T1000 (cell line): Measurements from ENCODE around the gene NRIP3.
"Not testable (repeated sequence)": the region's sequence is repeated elsewhere in the genome, so short reads cannot be mapped to it uniquely, and the experiment has no call there.

Source experiments
- DNase-seq: peaks from one replicate; lab custom pipeline; 2025; ENCODE audit warnings: mixed read lengths; lab: John Stamatoyannopoulos, UW

Gene NRIP3

DNA sequence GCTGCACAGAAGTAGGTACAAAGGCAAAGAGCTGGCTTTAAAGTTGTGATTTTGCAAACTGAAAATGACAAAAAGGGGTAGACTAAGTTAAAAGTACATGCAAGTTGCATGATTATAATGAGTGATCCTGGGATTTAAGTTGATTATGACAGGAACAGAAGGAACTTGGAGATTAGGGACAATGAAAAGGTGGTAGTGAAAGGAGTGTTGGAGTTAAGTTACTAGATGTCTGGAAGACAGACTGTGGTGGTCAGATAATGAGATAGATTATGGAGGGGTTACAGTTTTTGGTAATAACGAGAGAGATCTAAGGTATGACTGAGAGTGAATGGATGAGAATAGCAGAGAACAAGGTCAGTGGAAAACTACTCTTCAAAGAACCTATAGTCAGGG is 31.9 kb downstream of the NRIP3 start:
- DNase-seq = no peak

DNA sequence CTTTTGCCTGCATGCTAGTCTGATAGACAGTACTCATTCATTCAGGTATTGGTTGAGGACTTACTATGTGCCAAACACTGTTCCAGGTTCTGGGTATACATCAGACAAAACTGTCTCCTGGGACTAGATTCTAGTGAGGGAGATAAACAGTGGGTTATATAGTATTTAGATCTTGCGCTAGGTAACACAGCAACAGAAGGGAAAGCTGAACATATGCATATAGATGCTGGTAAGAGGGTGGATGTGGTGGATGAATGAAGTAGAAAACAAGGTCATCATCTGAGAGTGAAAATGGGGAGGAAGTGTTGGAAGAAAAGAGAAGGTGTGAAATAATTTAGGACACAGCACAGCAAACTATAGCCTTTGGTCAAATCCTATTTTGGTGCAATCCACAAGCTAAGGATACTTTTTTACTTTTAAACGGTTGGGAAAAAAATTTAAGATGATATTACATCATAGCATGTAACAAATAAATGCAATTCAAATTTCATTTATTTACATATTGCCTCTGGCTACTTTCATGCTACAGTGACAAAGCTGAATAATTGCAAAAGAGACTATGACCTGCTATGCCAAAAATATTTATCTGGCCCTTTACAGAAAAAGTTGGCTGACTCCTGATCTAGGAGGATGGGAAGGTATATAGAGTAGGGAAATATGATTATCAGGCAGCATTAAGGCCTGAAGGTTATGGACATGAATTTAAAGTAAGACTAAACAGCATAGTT is 32.4 kb downstream of the NRIP3 start:
- no peak for DNase-seq

DNA sequence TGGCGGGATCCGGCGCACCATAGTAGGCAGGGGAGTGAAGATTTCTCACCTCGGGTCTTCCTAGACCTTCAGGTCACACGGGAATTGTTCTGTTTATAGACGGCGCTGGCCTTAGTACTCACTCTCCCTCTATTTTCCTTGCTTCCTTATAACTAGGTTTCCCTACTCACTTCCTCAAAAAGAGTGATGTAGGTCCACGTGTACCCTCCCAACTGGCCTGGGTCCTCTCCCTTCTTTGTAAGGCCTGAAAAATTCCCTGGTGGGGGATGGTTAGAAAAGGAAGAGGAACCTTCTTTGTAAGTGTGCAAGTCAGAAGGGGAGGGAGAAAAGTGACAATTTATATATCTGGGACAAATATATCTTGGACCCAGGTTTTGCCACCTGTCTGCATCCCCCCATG is 36.6 kb downstream of the NRIP3 start:
- DNase-seq = no peak

DNA sequence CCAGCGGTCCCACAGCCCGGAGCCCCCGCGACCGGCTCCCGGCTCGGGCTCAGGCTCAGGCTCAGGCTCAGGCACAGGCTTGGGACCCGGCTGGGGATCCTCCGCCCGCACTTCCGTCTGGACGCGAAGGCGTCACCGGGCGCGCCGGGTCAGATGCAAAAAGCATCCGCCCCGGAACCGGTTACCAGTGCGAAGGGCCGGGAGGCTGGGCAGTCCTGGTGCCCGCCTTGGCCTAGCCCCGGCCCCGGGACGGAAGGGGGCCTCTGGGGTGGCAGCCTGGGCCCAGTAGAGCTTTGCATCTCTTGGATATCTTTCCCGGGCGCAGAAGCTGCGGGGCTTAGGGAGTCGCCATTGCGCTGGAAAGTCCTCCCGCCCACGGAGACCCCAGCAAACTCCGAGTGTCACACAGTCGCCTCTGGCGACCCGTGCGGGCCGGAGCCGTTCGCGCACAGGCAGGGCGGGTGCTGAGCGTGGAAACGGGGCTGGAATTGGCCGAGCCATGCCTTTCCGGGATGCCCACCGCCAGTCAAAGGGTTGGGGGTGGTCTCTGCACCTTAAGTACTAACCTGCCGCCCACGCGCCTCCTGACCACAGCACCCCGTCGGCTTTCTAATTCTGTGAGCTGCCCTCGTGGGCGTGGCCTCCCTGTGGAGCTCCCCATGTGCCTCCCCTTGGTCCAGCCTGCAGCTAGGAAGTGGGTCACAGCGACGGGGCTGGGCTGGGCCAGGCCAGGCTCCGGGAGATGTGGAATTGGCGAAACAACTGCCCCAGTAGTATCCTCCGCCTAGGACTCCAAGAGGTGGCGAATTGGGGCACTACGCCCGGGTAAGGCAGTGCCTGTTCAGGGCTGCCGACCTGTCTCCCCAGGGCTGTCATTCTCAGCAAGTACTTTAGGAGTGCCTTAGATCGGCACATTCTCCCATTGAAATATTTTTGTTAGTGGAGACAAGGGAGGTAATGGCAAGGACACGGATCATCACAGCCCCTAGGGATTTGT is 39.2 kb downstream of the NRIP3 start, which contains the start of gene TMEM9B:
TMEM9B (minus strand) TSS at position 119 of the 997 bp plus-strand sequence. CDS start 129 bp downstream, outside the sequence.
- DNase-seq = peak; percentile 70

DNA sequence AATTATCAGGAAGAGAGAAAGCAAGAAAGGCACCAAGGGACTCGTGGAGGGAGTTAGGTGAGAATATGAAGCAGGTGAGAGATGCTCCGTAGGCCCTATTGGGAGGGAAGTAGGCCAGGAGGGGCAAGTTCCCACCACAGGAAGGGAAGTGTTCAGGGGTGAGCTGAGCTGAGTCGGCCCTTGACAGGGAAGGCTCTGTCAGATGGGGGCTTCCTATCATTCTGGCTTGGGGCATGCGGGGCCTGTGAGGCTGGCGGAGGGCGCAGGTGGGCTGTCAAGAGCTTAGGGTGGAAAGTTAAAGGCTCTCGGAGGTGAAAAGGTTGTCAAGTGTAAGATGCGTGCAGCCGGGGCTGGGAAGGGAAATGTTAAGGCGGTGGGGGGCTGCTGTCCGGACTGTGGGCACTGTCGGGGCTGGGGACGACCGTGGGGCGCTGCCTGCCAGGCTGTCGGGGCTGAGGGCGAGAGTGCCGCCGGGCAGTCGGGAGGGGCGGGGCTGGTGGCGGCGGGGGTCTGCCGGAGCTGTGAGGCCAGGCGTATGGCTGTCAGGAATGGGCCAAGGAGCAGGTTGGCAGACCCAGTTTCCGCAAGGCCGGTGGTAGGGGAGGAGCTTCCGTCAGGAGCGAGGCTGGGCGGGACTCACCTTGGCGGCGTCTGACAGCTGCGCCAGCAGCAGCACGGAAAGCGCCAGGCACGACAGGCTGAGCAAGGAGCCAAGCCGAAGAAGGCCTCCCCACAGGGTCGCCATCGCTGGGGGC is 40.1 kb downstream of the NRIP3 start:
- peak; percentile 70 for DNase-seq

DNA sequence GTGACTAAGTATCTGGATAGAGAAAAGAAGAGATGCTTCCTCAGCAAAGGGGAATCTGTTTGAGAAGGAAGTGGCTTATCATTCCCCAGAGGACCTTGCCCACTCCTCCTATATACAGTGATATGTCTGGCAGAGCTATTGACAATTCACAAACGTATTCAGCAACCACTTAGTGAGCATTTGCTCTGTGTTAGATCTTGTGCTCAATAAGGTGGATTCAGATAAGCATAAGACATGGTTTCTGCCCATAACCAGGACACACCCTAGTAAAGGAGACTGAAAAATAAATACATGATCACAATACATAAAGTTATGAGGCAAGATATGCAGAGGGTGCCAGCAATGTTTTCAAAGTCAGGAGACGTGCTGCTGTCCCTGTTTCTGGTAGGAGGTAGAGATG is 41.0 kb downstream of the NRIP3 start:
- no peak for DNase-seq

DNA sequence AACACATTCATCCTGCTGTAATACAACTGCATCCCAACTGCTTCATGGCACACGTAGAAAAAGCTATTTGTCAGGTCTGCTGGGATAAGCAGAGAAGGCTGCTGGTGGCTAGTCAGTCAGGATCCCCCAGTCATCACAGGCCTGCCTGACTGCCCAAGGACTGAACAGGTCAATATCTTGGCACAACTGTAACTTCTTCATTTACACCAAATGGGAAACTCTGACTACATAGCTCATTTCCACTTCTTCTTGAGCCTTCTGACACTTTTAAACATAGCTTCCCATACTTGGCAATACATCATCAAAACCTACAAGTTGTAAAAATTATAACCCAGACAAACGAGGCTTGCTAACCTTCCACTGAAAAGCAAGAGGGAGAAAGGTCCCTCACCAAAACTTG is 42.4 kb downstream of the NRIP3 start:
- no peak for DNase-seq

DNA sequence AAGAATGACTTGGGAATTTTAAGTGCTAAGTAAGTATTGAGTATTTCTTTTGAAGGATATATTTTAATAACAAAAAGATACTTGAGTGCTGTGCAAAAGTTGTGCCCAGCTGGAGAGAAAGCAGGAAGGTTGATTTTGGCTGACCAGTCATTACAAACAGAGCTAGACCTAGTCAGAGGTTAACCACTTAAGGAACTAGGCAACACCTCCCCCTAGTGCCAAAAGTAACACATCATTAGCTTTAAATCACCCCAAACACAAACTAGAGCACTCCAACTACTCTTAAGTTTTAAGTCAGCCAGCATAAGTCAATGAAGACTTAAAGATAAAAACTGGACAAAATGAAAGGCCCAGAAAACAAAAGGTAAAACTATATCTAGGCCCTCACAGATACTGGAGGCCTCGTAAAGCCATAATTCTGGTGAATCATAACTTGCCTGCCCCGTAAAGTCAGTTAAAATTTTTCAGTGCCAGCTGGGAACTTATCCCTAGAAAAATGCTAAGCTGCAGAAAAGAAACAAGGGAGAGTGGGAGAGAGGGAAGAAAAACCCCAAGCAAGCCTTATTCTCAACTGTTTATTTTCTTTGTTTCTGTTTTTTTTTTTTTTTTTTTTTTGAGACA is 44.1 kb downstream of the NRIP3 start:
- DNase-seq = no peak

DNA sequence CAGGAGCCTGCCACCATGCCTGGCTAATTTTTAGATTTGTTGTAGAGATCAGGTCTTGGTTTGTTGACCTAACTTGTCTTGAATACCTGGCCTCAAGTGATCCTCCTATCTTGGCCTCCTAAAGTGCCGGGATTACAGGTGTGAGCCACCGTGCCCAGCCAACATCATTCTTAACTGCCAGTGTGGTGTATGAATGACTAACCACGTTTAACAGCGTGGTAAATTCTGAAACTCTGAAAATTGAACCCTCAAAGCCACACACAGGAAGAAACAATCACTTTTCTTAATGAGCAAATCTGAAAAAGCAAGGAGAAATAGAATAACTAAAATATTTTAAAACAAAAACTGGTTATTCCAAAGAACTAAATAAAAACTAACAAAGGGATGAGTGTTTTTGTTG is 46.9 kb downstream of the NRIP3 start:
- DNase-seq = no peak

DNA sequence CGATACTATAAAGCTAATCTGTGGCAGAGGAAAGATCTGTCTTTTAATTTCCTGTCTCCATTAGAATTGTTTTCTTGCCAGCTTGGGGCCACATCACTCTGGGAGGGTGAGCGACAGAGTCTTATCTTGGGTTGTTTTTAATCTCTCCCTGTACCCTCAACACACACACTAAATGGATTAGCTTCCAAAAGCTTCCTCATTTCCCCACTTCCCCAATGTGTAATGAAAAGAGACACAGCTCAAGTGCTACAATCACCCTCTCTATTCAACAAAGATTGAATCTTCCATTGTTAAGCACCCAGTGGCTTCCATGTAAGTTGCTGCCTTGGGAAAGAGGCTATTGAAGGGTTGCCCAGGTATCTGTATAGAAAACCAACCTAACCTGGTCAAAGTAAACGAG is 54.9 kb downstream of the NRIP3 start:
- no peak for DNase-seq

DNA sequence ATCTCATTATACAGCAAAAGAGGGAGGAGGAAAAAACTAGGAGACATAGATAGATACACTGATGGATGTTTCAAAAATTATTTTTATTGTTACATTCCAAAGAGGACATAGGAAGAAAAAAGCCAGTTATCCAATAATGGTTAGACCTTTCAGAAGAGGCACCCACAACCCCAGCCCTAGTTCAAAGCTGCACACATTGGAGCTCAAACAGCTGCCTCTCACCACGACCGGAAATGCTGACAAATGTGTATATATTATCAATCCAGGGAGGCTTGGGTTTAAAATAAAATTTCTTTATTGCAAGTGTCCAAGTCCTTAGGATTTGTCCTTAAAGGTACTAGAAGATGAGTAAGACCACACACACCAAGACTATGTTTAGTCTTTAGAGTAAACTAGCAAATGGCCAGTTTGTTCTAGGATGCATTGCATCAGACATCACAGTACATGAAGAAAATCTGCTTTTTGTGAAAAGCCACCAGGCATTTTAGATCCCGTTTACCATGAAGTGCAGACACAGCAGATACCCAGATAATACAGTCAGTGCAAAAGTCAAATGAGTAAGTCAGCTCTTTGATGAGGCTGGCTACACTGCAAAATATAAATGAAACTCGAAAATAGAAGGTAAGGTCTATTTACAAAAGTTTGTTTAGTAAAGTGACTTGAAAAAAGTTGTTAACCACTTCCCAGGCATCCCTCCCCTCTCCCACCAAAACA is 56.4 kb downstream of the NRIP3 start:
- DNase-seq = no peak

DNA sequence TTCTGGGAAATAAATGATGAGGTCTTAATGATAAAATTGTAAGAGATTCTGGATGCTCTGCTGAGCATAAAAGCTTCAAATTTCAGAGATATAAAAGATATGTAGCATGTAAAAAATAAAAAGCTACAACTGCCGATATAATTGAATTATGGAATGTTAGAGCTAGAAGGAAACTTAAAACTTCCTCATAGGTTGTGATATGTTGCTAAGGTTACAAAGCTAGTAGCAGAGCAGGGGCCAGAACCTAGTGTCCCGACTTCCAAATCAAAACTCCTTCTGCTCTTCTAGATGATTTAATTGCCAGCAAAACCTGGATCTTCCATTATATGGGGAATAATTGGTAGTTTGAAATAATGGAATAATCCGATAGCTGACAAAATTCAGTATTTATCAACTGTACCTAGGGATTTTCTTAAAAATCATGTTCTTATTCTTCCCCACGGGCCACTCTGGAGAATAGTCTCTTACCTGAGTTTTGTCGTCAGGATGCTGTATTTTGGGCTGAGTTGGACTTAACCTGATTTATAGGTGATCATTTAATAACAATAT is 61.2 kb downstream of the NRIP3 start, which contains the start of gene ASCL3:
ASCL3 (minus strand) TSS at position 499 of the 549 bp plus-strand sequence. CDS start 4,855 bp downstream, outside the sequence.
- no peak for DNase-seq

DNA sequence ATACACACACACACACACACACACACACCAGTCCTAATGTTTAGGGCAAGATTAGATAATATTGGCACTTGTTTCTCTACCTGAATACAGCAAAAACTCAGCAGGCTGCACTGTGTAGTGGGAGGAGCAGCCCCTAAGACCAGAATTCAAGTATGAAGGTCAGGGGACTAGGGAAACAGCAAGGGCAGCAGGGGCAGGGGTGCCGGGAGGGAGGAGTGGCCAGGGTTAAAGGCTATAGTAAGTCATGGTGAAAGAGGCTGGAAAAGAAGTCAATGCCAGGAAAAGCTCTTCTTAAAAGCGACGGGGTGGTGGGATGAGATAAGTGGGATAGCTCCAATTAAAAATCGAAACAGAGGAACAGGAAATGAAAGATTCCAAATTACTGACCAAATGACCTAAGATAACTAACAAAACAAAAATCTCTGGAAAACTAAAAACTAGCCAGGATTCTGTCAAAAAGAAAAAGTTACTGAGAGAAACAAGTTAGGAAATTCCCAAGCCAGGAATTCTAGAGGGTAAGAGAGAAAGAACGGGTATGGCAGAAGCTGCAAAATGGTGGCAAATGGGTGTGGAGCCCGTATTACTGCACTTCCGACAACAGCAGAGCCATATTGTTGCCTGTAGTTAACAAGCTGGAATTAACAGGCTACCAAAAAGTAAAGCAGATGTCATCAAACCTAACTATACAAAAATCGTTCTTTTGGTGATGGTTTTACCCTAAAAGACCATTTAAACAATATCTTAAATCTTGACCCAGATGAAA is 62.3 kb downstream of the NRIP3 start:
- DNase-seq = no peak

DNA sequence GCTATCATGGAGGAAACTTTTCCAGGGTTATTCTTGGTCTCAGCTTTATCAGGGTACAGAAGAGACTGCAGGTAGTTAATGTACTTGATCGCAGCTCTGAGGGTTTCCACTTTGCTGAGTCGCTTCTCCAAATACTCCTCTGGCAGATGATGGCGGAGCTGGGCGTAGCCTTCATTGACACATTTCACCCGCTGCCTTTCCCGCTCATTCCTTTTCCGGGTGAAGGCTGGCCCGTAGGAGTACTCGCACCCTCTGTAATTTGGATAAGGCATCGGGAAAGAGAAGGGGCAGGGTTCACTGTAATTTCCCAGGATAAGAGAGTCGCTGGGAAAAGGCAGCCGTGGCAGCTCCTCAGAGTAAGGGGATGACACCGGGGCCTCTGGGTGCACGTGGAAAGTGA is 66.1 kb downstream of the NRIP3 start:
- no peak for DNase-seq

DNA sequence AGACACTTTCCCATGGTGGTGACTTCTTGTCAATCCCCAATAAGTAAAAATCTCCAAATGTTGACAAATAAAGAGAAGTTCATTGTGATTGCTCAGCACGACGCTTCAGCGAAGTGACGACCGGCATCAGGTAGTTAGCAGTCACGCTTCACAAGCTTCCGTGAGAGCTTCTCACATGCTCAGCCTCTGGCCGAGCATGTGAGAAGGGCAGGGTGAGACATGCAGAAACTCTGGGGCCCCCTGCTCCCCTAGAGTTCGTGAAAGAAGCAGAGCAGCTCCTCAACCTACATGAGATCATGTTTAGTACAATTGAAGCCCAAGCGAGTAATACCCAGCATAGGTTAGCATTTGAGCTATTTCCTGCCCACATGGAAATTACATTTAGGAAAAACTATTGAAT is 66.6 kb downstream of the NRIP3 start:
- DNase-seq = no peak

DNA sequence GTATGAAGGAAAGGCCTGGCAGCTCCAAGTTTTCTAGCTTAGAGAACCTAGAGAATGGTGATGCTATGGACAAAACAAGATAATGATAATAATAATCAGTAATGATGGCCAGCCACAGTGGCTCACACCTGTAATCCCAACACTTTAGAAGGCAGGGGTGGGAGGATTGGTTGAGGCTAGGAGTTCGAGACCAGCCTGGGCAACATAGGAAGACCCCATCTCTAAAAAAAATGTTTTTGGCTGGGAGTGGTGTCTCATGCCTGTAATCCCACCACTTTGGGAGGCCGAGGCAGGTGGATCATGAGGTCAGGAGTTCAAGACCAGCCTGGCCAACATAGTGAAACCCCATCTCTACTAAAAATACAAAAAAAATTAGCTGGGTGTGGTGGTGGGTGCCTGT is 68.0 kb downstream of the NRIP3 start:
- DNase-seq = not testable (repeated sequence)

DNA sequence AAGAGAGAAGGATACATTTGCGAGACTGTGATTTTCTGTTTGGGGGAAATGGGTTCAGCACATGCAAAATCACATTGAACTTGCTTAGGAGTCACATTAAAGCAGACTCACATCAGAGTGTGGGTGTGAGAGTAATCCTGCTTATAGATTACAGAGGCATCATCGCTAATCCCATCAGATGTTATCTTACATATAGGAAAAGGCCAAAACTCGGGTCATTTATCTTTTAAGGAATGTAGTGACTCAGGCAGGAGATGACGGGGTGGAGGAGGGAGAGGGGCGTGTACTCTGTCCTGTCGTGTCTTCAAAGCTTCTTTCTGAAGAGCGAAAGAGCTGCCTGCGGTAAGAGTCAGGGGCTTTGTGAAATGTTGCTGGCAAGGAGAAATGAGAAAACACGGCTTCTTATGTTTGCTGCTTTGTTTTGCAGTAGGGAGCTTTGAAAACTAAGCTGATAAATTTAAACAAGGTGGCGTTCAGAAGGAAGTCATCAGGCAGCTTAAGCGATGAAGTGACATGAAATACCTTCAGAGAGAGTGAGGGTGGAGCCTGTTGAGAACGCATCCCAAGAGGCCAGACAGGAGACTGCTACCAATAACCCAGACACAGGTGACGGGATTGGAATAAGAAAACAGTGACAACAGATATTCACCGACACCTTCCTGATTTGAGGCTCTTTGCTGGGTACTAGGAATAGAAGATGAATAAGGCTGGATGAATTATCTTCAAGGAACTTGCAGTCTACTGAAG is 68.9 kb downstream of the NRIP3 start:
- peak; percentile 11 for DNase-seq

DNA sequence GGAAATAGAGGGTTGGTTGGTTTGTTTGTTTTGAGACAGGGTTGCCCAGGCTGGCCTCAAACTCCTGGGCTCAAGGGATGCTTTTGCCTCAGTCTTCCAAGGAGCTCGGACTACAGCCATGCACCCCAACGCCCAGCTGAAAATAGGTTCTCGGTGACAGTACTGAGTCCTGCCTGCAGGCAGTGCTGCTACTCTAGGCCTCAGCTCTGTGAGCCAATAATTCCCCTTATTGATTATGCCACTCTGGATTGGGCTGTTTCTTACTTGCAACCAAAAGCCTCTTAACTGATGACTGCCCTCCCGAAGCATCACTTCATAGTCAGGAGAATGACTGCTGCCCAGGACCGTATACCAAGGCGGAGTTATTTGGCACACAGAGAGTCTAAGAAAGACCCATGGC is 69.9 kb downstream of the NRIP3 start:
- no peak for DNase-seq

DNA sequence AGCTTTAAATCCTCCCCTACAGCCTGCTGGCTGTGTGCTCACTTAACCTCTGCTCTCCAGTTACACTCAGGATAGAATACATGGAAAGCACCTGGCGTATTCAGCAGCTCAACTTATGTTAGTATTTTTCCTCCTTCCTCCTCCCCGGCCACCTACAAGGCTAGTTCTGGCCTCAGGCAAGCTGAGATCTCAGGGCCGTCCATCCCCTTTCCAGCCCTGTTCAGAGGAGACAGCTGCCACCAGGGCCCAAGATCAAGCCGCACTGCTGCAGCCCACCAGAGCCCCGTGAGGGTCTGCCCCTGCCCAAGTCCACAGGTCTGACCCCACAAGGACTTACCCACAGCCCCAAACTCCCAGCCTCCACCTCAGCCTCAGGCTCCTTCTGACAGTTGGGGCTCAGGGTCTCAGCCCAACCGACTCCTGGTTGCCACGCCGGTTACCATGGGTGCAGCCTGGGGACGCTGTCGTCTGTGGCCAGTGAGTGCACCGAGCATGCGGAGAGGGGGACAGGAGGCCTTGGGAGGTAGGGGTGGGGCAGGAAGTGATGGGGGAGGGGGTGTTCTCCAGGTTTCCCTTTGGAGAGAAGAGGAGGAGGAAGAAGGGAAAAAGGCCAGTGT is 71.1 kb downstream of the NRIP3 start, which contains the start of gene C11orf16:
C11orf16 (minus strand) TSS at position 384 of the 617 bp plus-strand sequence. CDS start 639 bp downstream, outside the sequence.
- DNase-seq = no peak
